Spleen (tissue), 7 donors: ENCODE measurements around the gene METTL26.

Source experiments
- POLR2A ChIP-seq, 3 donors: fragments of 450-650 bp; IDR thresholded peaks; one replicate each; pipeline ENCODE4 v1.5.1; 2017; ENCODE audit warnings: antibody characterized with exemption in 3 of 3, mild to moderate bottlenecking in 1 of 3
- TF ChIP-seq, protein P1 (sequence below), 11 experiments: fragments of 200-600 bp in 7 of 11; fragments of 450-650 bp in 4 of 11; sonication (generic) in 4 of 11; IDR thresholded peaks in 8 of 11; conservative IDR thresholded peaks in 3 of 11; 1 replicate in 7 of 11; 2 replicates in 4 of 11; pipeline versions ENCODE4 v1.4.0 to v1.8.0; 2016 to 2021; ENCODE audit warnings: antibody characterized with exemption in 11 of 11, inconsistent platforms in 4 of 11, mild to moderate bottlenecking in 1 of 11
- donor health status: DM: no; HTN: no; CAD: no; lungs with moderate emphysema.
- donor health status: DM: no; HTN: no; CAD: no.
- donor health status: DM: no; HTN: no; CAD: no.

DNA sequence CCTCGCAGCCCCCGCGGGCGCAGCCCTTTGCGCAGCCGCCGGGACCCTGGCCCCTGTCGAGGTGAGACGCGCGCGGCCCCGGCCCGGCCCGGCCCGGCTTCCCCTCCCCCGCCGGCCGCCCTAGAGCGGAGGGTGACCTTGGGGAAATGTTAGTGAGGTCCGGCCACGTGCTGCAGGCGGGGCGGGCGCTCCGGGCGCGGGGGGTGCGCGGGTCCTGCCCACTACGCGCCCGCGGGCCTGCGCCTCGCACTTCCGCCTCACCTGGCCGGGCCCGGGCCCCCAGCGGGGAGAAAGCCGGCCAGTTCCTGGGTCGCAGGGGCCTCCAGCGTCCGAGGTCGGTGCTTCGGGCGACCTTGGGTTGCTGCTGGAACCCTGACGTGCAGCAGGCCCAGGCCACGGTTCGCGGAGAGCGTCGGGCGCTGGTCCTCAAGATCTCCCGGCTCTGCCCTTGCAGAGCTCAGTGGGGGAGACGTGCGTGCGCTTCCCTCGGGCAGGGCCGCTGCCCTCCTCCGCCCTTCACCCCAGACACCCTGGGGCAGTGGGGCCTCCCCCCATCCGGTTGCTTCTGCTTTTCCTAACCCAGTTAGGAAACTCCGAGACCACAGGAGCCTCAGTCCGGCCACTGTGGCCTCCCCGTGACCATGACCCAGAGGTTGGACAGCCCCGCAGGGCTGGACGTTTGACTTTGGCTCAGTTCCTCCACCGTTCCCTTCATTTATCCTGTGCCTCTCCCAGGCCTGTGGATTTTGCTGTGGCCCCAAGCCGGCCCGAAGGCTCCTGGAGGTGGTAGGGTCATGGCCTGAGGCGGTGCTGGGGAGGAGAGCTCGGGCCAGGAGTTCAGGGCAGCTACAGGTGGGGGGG lies 6.3 kb upstream of the METTL26 start:
- TF ChIP-seq, protein P1, sequence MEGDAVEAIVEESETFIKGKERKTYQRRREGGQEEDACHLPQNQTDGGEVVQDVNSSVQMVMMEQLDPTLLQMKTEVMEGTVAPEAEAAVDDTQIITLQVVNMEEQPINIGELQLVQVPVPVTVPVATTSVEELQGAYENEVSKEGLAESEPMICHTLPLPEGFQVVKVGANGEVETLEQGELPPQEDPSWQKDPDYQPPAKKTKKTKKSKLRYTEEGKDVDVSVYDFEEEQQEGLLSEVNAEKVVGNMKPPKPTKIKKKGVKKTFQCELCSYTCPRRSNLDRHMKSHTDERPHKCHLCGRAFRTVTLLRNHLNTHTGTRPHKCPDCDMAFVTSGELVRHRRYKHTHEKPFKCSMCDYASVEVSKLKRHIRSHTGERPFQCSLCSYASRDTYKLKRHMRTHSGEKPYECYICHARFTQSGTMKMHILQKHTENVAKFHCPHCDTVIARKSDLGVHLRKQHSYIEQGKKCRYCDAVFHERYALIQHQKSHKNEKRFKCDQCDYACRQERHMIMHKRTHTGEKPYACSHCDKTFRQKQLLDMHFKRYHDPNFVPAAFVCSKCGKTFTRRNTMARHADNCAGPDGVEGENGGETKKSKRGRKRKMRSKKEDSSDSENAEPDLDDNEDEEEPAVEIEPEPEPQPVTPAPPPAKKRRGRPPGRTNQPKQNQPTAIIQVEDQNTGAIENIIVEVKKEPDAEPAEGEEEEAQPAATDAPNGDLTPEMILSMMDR (IDR thresholded peaks at IDR 0.05 in 8 of 11, conservative IDR thresholded peaks at IDR 0.05 in 3 of 11): no peak
- TF ChIP-seq POLR2A (IDR thresholded peaks at IDR 0.05): no peak
